Osteoblast (primary cell): ENCODE results near the gene RASGRF2. TPM values are rescaled to one million over a fixed set of nuclear protein-coding genes. Genes with fewer than 3 reads are reported as not detected.

ENCODE experiments used
- DNase-seq: peaks from one replicate; pipeline ENCODE4 v3.0.0; 2011; ENCODE audit warnings: low spot score, mixed read lengths; ENCODE audit not compliant: insufficient read length; ENCODE audit errors: missing footprints
- H2AFZ ChIP-seq: 2 replicates; pipeline ENCODE4 v1.6.0; 2011; ENCODE audit warnings: mild to moderate bottlenecking, low read length
- H3K27ac ChIP-seq: 2 replicates; pipeline ENCODE4 v1.5.1; 2011; ENCODE audit warnings: mild to moderate bottlenecking, low read depth, low read length, moderate library complexity
- H3K27me3 ChIP-seq: 2 replicates; pipeline ENCODE4 v1.6.0; 2012; ENCODE audit warnings: mild to moderate bottlenecking, control low read depth, inconsistent platforms, low read length, moderate library complexity; ENCODE audit not compliant: insufficient read depth
- H3K36me3 ChIP-seq: 2 replicates; pipeline ENCODE4 v1.5.1; 2011; ENCODE audit warnings: mild to moderate bottlenecking, low read length, control low read depth, moderate library complexity; ENCODE audit not compliant: insufficient read depth
- H3K4me1 ChIP-seq: 2 replicates; pipeline ENCODE4 v1.5.1; 2011; ENCODE audit warnings: mild to moderate bottlenecking, low read length, control low read depth, moderate library complexity; ENCODE audit not compliant: insufficient read depth
- H3K4me2 ChIP-seq: 2 replicates; pipeline ENCODE4 v1.6.0; 2011; ENCODE audit warnings: mild to moderate bottlenecking, low read length; ENCODE audit not compliant: insufficient read depth
- H3K4me3 ChIP-seq: fragments of 200-600 bp; sonication (generic); 3 replicates; pipeline ENCODE4 v1.5.1; 2012; ENCODE audit warnings: mild to moderate bottlenecking, low read length, inconsistent platforms; ENCODE audit not compliant: insufficient read depth
- H3K79me2 ChIP-seq: 2 replicates; pipeline ENCODE4 v1.6.0; 2012; ENCODE audit warnings: mild to moderate bottlenecking, low read length, control low read depth, inconsistent platforms; ENCODE audit not compliant: insufficient read depth
- H3K9me3 ChIP-seq: 2 replicates; pipeline ENCODE4 v1.5.1; 2011; ENCODE audit warnings: low read depth, low read length, control low read depth
- H4K20me1 ChIP-seq: 2 replicates; pipeline ENCODE4 v1.6.0; 2012; ENCODE audit warnings: mild to moderate bottlenecking, low read length, control low read depth; ENCODE audit not compliant: insufficient read depth
- CTCF ChIP-seq: IDR thresholded peaks from 2 replicates; pipeline ENCODE4 v1.5.1; 2011; ENCODE audit warnings: mild to moderate bottlenecking, low read depth, low read length, moderate library complexity; ENCODE audit errors: extremely low read depth
- total RNA-seq: library from RNA; depleted of rRNA; stranded (reverse); fragments of >200 nt; gene quantifications from 2 replicates; pipeline ENCODE4 v1.2.3, GENCODE V29; 2012

The RASGRF2 gene
- total RNA-seq, 1 donor, result under 0.01 TPM

GRCh38 chr5:81066102-81066501, 105.9 kb downstream of the RASGRF2 start:
- Histone ChIP-seq H2AFZ (no peak overlapping the region), H3K9me3 (no peaks in the 10 kb centered on the region), H3K36me3 (no peaks in the 10 kb centered on the region), H3K27me3 (no peaks in the 10 kb centered on the region), H3K4me3 (no peak overlapping the region), H3K4me1 (no peaks in the 10 kb centered on the region), H3K4me2 (no peak overlapping the region), H3K27ac (no peak overlapping the region), H3K79me2 (no peaks in the 10 kb centered on the region), H4K20me1 (no peaks in the 10 kb centered on the region)
- no peak for TF ChIP-seq CTCF
- DNase-seq, result no peak

GRCh38 chr5:81067406-81067805, 107.2 kb downstream of the RASGRF2 start:
- H3K4me1 ChIP-seq, result no peaks in the 10 kb centered on the region
- no peak overlapping the region for H3K4me3 ChIP-seq
- H3K36me3 ChIP-seq, result no peaks in the 10 kb centered on the region
- no peaks in the 10 kb centered on the region for H3K27me3 ChIP-seq
- H2AFZ ChIP-seq, result no peak overlapping the region
- no peak overlapping the region for H3K27ac ChIP-seq
- no peak overlapping the region for H3K4me2 ChIP-seq
- H3K79me2 ChIP-seq, result no peaks in the 10 kb centered on the region
- H3K9me3 ChIP-seq, result no peaks in the 10 kb centered on the region
- no peaks in the 10 kb centered on the region for H4K20me1 ChIP-seq
- TF ChIP-seq CTCF, result no peak
- no peak for DNase-seq

GRCh38 chr5:81068063-81068462, 107.9 kb downstream of the RASGRF2 start:
- no peaks in the 10 kb centered on the region for H3K79me2 ChIP-seq
- H3K4me2 ChIP-seq, result no peak overlapping the region
- H3K36me3 ChIP-seq, result no peaks in the 10 kb centered on the region
- no peaks in the 10 kb centered on the region for H3K9me3 ChIP-seq
- H2AFZ ChIP-seq, result no peak overlapping the region
- no peak for DNase-seq
- H3K27ac ChIP-seq, result no peak overlapping the region
- TF ChIP-seq CTCF, result no peak
- no peaks in the 10 kb centered on the region for H3K27me3 ChIP-seq
- no peak overlapping the region for H3K4me3 ChIP-seq
- H4K20me1 ChIP-seq, result no peaks in the 10 kb centered on the region
- no peaks in the 10 kb centered on the region for H3K4me1 ChIP-seq

- no peak for DNase-seq
- TF ChIP-seq CTCF, result no peak
- Histone ChIP-seq H3K4me1 (no peaks in the 10 kb centered on the region), H3K9me3 (no peaks in the 10 kb centered on the region), H3K27me3 (no peaks in the 10 kb centered on the region), H4K20me1 (no peaks in the 10 kb centered on the region), H3K36me3 (no peaks in the 10 kb centered on the region), H3K79me2 (no peaks in the 10 kb centered on the region), H3K4me3 (no peak overlapping the region), H2AFZ (no peak overlapping the region), H3K27ac (no peak overlapping the region), H3K4me2 (no peak overlapping the region)
Observed at GRCh38 chr5:81068635-81069034, 108.5 kb downstream of the RASGRF2 start.
